A673 (cell line): Measurements from ENCODE around the gene CFAP43. TPM values are rescaled to one million over a fixed set of nuclear protein-coding genes. Genes with fewer than 3 reads are reported as not detected.
"Not testable (repeated sequence)": the region's sequence is repeated elsewhere in the genome, so short reads cannot be mapped to it uniquely, and the experiment has no call there.

Experiments
- BruUV-seq: library from RNA; stranded (reverse); fragments of 400-500 nt; replicated peaks from 2 replicates; lab custom pipeline; 2021; lab: Mats Ljungman, UMichigan
- CTCF ChIA-PET: fragments of 300-600 bp; sonication (Branson Sonifier 250); formaldehyde crosslinking; loops from one replicate; lab custom pipeline; 2022; ENCODE audit warnings: antibody characterized with exemption; lab: Charles Lee
- POLR2A ChIA-PET: fragments of 300-600 bp; sonication (Branson Sonifier 250); formaldehyde crosslinking; loops from one replicate; lab custom pipeline; 2022; ENCODE audit warnings: antibody characterized with exemption; ENCODE audit not compliant: low non-redundant PET; lab: Charles Lee
- DNase-seq: peaks from one replicate; pipeline ENCODE4 v3.0.0-alpha.2; 2015; ENCODE audit warnings: low spot score
- H3K27ac ChIP-seq: fragments of 200-600 bp; sonication (generic); 2 replicates; pipeline ENCODE4 v1.5.1; 2016; ENCODE audit warnings: mixed run types, low read depth, mild to moderate bottlenecking, mixed read lengths, antibody characterized with exemption, low read length; ENCODE audit not compliant: poor library complexity, severe bottlenecking
- H3K27me3 ChIP-seq: fragments of 200-600 bp; sonication (generic); replicated peaks from 2 replicates; pipeline ENCODE4 v1.6.1; 2017; ENCODE audit warnings: mixed run types, low read depth, mild to moderate bottlenecking, mixed read lengths, antibody characterized with exemption, low read length; ENCODE audit not compliant: insufficient read depth, poor library complexity
- H3K36me3 ChIP-seq: fragments of 200-600 bp; sonication (generic); 2 replicates; pipeline ENCODE4 v1.6.1; 2016; ENCODE audit warnings: mixed run types, mild to moderate bottlenecking, mixed read lengths, antibody characterized with exemption, low read length; ENCODE audit not compliant: insufficient read depth, poor library complexity, severe bottlenecking
- H3K4me1 ChIP-seq: fragments of 200-600 bp; sonication (generic); 2 replicates; pipeline ENCODE4 v1.6.1; 2017; ENCODE audit warnings: mixed run types, mild to moderate bottlenecking, mixed read lengths, antibody characterized with exemption, low read length; ENCODE audit not compliant: insufficient read depth, poor library complexity, severe bottlenecking
- H3K4me3 ChIP-seq: fragments of 200-600 bp; sonication (generic); 2 replicates; pipeline ENCODE4 v1.5.1; 2016; ENCODE audit warnings: low read depth, mixed run types, mild to moderate bottlenecking, mixed read lengths, low read length; ENCODE audit not compliant: poor library complexity, severe bottlenecking
- H3K9me3 ChIP-seq: fragments of 200-600 bp; sonication (generic); 2 replicates; pipeline ENCODE4 v1.6.1; 2016; ENCODE audit warnings: mixed run types, low read depth, mild to moderate bottlenecking, mixed read lengths, antibody characterized with exemption, low read length; ENCODE audit not compliant: poor library complexity, severe bottlenecking
- CTCF ChIP-seq: fragments of 300-800, 200-600 bp; sonication (generic); conservative IDR thresholded peaks from 2 replicates; pipeline ENCODE4 v1.5.1; 2017; ENCODE audit warnings: low read depth, mild to moderate bottlenecking, antibody characterized with exemption, low read length, moderate library complexity, mixed read lengths
- EZH2 ChIP-seq: fragments of 200-600 bp; sonication (generic); IDR thresholded peaks from 2 replicates; pipeline ENCODE4 v1.6.1; 2017; ENCODE audit warnings: borderline replicate concordance, low read depth, mild to moderate bottlenecking, mixed read lengths, antibody characterized with exemption, low read length; ENCODE audit not compliant: poor library complexity, severe bottlenecking
- intact Hi-C: fragments of 100-400 bp; cut with micrococcal nuclease; formaldehyde crosslinking; loops from one replicate; pipeline ENCODE4 v1.10.0; 2022; ENCODE audit not compliant: unreplicated experiment
- total RNA-seq: library from RNA; stranded (reverse); gene quantifications from 2 replicates; pipeline ENCODE4 v1.2.3, GENCODE V29; 2021

The CFAP43 gene
- total RNA-seq, 1 experiment from 2014 or later = 0.13 TPM

- intact Hi-C loops = no loop called here
- POLR2A ChIA-PET = no interaction called here
Observed at GRCh38 chr10:104243512-104243911, 11.3 kb upstream of the CFAP43 start.

GRCh38 chr10:104243009-104243408 is 10.8 kb upstream of the CFAP43 start:
- peaks cover 36% of the 10 kb centered on the region for H3K27me3 ChIP-seq
- POLR2A ChIA-PET, intact Hi-C loops, DNase-seq, BruUV-seq, H3K27ac ChIP-seq, H3K9me3 ChIP-seq, CTCF ChIA-PET, H3K36me3 ChIP-seq, H3K4me1 ChIP-seq, H3K4me3 ChIP-seq: not testable (repeated sequence)

More at GRCh38 chr10:104243512-104243911, 11.3 kb upstream of the CFAP43 start:
- DNase-seq = no peak
- no peak overlapping the region for H3K4me3 ChIP-seq
- no peaks in the 10 kb centered on the region for H3K9me3 ChIP-seq
- peaks cover 36% of the 10 kb centered on the region for H3K27me3 ChIP-seq
- H3K4me1 ChIP-seq = no peaks in the 10 kb centered on the region
- no peaks in the 10 kb centered on the region for H3K36me3 ChIP-seq
- H3K27ac ChIP-seq = no peak overlapping the region
- BruUV-seq = no TSS peak
- CTCF ChIA-PET = no interaction called here
- TF ChIP-seq EZH2 = no peak
- no peak for TF ChIP-seq CTCF

GRCh38 chr10:104242545-104242944 is 10.4 kb upstream of the CFAP43 start:
- intact Hi-C loops = no loop called here
- ChIA-PET POLR2A (no interaction called here), CTCF (no interaction called here)
- DNase-seq = no peak
- no TSS peak for BruUV-seq
- Histone ChIP-seq H3K4me1 (no peaks in the 10 kb centered on the region), H3K36me3 (no peaks in the 10 kb centered on the region), H3K9me3 (no peaks in the 10 kb centered on the region), H3K27me3 (peaks cover 33% of the 10 kb centered on the region), H3K27ac (no peak overlapping the region), H3K4me3 (no peak overlapping the region)
- TF ChIP-seq EZH2 = no peak
- TF ChIP-seq CTCF = no peak

GRCh38 chr10:104240078-104240477 is 7.9 kb upstream of the CFAP43 start:
- DNase-seq = no peak
- Histone ChIP-seq H3K27me3 (peaks cover 42% of the 10 kb centered on the region), H3K9me3 (no peaks in the 10 kb centered on the region), H3K36me3 (no peaks in the 10 kb centered on the region), H3K4me1 (no peaks in the 10 kb centered on the region), H3K4me3 (no peak overlapping the region), H3K27ac (no peak overlapping the region)
- intact Hi-C loops = no loop called here
- ChIA-PET CTCF (no interaction called here), POLR2A (no interaction called here)
- TF ChIP-seq CTCF (no peak), EZH2 (no peak)
- BruUV-seq = no TSS peak
